Loucy (cell line): ENCODE data around the gene LINS1.

ENCODE experiments used
- H2AFZ ChIP-seq: fragments of 200-600 bp; sonication (generic); 2 replicates; pipeline ENCODE4 v1.6.0; 2016; ENCODE audit warnings: antibody characterized with exemption, mild to moderate bottlenecking, low read length, moderate library complexity
- H3F3A ChIP-seq: fragments of 200-600 bp; 2 replicates; pipeline ENCODE4 v1.6.0; 2016; ENCODE audit warnings: antibody characterized with exemption, low read depth, mild to moderate bottlenecking
- H3K27me3 ChIP-seq: fragments of 200-600 bp; sonication (generic); 2 replicates; pipeline ENCODE4 v1.6.1; 2014; ENCODE audit warnings: low read length, mild to moderate bottlenecking; ENCODE audit not compliant: insufficient read depth, poor library complexity, severe bottlenecking
- H3K36me3 ChIP-seq: fragments of 200-600 bp; sonication (generic); 2 replicates; pipeline ENCODE4 v1.6.1; 2016; ENCODE audit warnings: low read length; ENCODE audit not compliant: insufficient read depth
- H3K4me1 ChIP-seq: fragments of 200-600 bp; sonication (generic); 2 replicates; pipeline ENCODE4 v1.5.1; 2014; ENCODE audit warnings: low read length, mild to moderate bottlenecking; ENCODE audit not compliant: insufficient read depth, poor library complexity, severe bottlenecking
- H3K4me2 ChIP-seq: fragments of 200-600 bp; sonication (generic); 2 replicates; pipeline ENCODE4 v1.6.0; 2014; ENCODE audit warnings: antibody characterized with exemption, low read length, low read depth, mild to moderate bottlenecking; ENCODE audit not compliant: poor library complexity, severe bottlenecking
- H3K4me3 ChIP-seq: fragments of 200-600 bp; sonication (generic); 2 replicates; pipeline ENCODE4 v1.5.1; 2014; ENCODE audit warnings: low read length, mild to moderate bottlenecking, mixed read lengths; ENCODE audit not compliant: poor library complexity, severe bottlenecking
- H3K79me2 ChIP-seq: fragments of 200-600 bp; sonication (generic); 2 replicates; pipeline ENCODE4 v1.6.1; 2014; ENCODE audit warnings: low read length; ENCODE audit not compliant: insufficient read depth
- H3K9ac ChIP-seq: fragments of 200-600 bp; sonication (generic); 2 replicates; pipeline ENCODE4 v1.6.0; 2014; ENCODE audit warnings: mild to moderate bottlenecking, low read depth, low read length, moderate library complexity; ENCODE audit not compliant: poor library complexity, severe bottlenecking
- H3K9me2 ChIP-seq: fragments of 200-600 bp; sonication (generic); replicated peaks from 2 replicates; pipeline ENCODE4 v1.6.1; 2016; ENCODE audit warnings: low read depth, low read length, mixed read lengths
- H3K9me3 ChIP-seq: fragments of 200-600 bp; sonication (generic); 2 replicates; pipeline ENCODE4 v1.6.1; 2014; ENCODE audit warnings: mild to moderate bottlenecking, antibody characterized with exemption, low read length, low read depth; ENCODE audit not compliant: insufficient read depth
- H4K20me1 ChIP-seq: fragments of 200-600 bp; sonication (generic); 2 replicates; pipeline ENCODE4 v1.6.0; 2014; ENCODE audit warnings: antibody characterized with exemption, low read length, mild to moderate bottlenecking; ENCODE audit not compliant: insufficient read depth, poor library complexity, severe bottlenecking
- CTCF ChIP-seq: fragments of 200-600 bp; sonication (generic); conservative IDR thresholded peaks from 2 replicates; pipeline ENCODE4 v1.5.1; 2014; ENCODE audit warnings: mild to moderate bottlenecking, antibody characterized with exemption, low read length
- EZH2phosphoT487 ChIP-seq: fragments of 200-600 bp; IDR thresholded peaks from 2 replicates; pipeline ENCODE4 v1.6.1; 2018; ENCODE audit warnings: antibody characterized with exemption, mild to moderate bottlenecking, moderate library complexity, borderline replicate concordance

Gene LINS1

GRCh38 chr15:100588638-100589242, 13.2 kb downstream of the LINS1 start:
- Histone ChIP-seq H3K9me2 (no peaks in the 10 kb centered on the region), H3K9me3 (peaks cover 20% of the 10 kb centered on the region), H3K9ac (no peak overlapping the region), H3K4me3 (no peak overlapping the region), H3K4me1 (no peaks in the 10 kb centered on the region), H3K4me2 (no peak overlapping the region), H3F3A (no peaks in the 10 kb centered on the region), H2AFZ (no peak overlapping the region), H3K36me3 (no peaks in the 10 kb centered on the region), H3K27me3 (no peaks in the 10 kb centered on the region), H4K20me1 (no peaks in the 10 kb centered on the region), H3K79me2 (peaks cover 12% of the 10 kb centered on the region; the same call in 1 of the 2 replicates)
- TF ChIP-seq CTCF (no peak), EZH2phosphoT487 (no peak)

GRCh38 chr15:100580414-100580813, 21.6 kb downstream of the LINS1 start:
- Histone ChIP-seq H3K27me3 (no peaks in the 10 kb centered on the region), H3K9me2 (no peaks in the 10 kb centered on the region), H4K20me1 (no peaks in the 10 kb centered on the region), H2AFZ (no peak overlapping the region), H3K9me3 (no peaks in the 10 kb centered on the region), H3F3A (no peaks in the 10 kb centered on the region), H3K9ac (no peak overlapping the region), H3K4me2 (no peak overlapping the region), H3K79me2 (no peaks in the 10 kb centered on the region), H3K4me1 (no peaks in the 10 kb centered on the region), H3K36me3 (no peaks in the 10 kb centered on the region), H3K4me3 (no peak overlapping the region)
- no peak for TF ChIP-seq CTCF
- no peak for TF ChIP-seq EZH2phosphoT487

GRCh38 chr15:100573526-100573925, 28.5 kb downstream of the LINS1 start:
- Histone ChIP-seq H3K4me2 (no peak overlapping the region), H3K9me3 (no peaks in the 10 kb centered on the region), H2AFZ (no peak overlapping the region), H3K9ac (no peak overlapping the region), H3K36me3 (peaks cover 37% of the 10 kb centered on the region; the same call in 1 of the 2 replicates), H4K20me1 (no peaks in the 10 kb centered on the region), H3F3A (no peaks in the 10 kb centered on the region), H3K4me3 (no peak overlapping the region), H3K4me1 (no peaks in the 10 kb centered on the region), H3K9me2 (no peaks in the 10 kb centered on the region), H3K79me2 (no peaks in the 10 kb centered on the region), H3K27me3 (no peaks in the 10 kb centered on the region)
- no peak for TF ChIP-seq EZH2phosphoT487
- no peak for TF ChIP-seq CTCF
